ENCODE data around the gene IQCE. TPM values are rescaled to one million over a fixed set of nuclear protein-coding genes. Genes with fewer than 3 reads are reported as not detected.
A peak's percentile ranks its signal among the peaks of the same experiment; 100 is the strongest.

IQCE gene
- total RNA-seq, 1 donor from 2014 or later, result 11.4 TPM

- H3K27me3 ChIP-seq, result no peaks in the 10 kb centered on the region
- H3K9me3 ChIP-seq, result no peaks in the 10 kb centered on the region
- H3K36me3 ChIP-seq, result no peaks in the 10 kb centered on the region
- no peak overlapping the region for H3K27ac ChIP-seq
- no peak for DNase-seq (ENCODE audit: low spot score in 2 of 2)
- H3K4me3 ChIP-seq, result no peak overlapping the region
- no peak for TF ChIP-seq CTCF (IDR thresholded peaks at IDR 0.05)
- H3K4me1 ChIP-seq, result peaks cover 13 to 34% of the 10 kb centered on the region in 2 donors
- intact Hi-C loops (cut with DNase I), result loop anchor here (5.0 kb wide), 1 partner anchor 54 kb away; the partner anchor contains the start of genes BRAT1 and IQCE
Measured at GRCh38 chr7:2610898-2611297, 52.1 kb downstream of the IQCE start.

GRCh38 chr7:2611401-2611800 lies 52.6 kb downstream of the IQCE start:
- no peak for DNase-seq (ENCODE audit: low spot score in 2 of 2)
- no peaks in the 10 kb centered on the region for H3K27me3 ChIP-seq
- intact Hi-C loops (cut with DNase I), result loop anchor here (5.0 kb wide), 1 partner anchor 54 kb away; the partner anchor contains the start of genes BRAT1 and IQCE
- H3K36me3 ChIP-seq, result no peaks in the 10 kb centered on the region
- TF ChIP-seq CTCF (IDR thresholded peaks at IDR 0.05), result no peak
- no peak overlapping the region for H3K4me3 ChIP-seq
- peaks cover 13 to 35% of the 10 kb centered on the region in 2 donors for H3K4me1 ChIP-seq
- H3K27ac ChIP-seq, result no peak overlapping the region
- H3K9me3 ChIP-seq, result no peaks in the 10 kb centered on the region

- Histone ChIP-seq H3K36me3 (no peaks in the 10 kb centered on the region), H3K27me3 (no peaks in the 10 kb centered on the region), H3K4me1 (peaks cover 15 to 35% of the 10 kb centered on the region in 2 donors), H3K4me3 (no peak overlapping the region), H3K9me3 (no peaks in the 10 kb centered on the region), H3K27ac (no peak overlapping the region)
- intact Hi-C loops (cut with DNase I), result loop anchor here (5.0 kb wide), 1 partner anchor 55 kb away; the partner anchor contains the start of genes BRAT1 and IQCE
- no peak for DNase-seq (ENCODE audit: low spot score in 2 of 2)
- TF ChIP-seq CTCF (IDR thresholded peaks at IDR 0.05), result no peak
Measured at GRCh38 chr7:2611922-2612321, 53.1 kb downstream of the IQCE start.

- DNase-seq (ENCODE audit: low spot score in 2 of 2), result no peak
- no peak for TF ChIP-seq CTCF (IDR thresholded peaks at IDR 0.05)
- Histone ChIP-seq H3K36me3 (no peaks in the 10 kb centered on the region), H3K27ac (peak overlapping the region; percentile 66 to 95), H3K4me3 (no peak overlapping the region), H3K27me3 (no peaks in the 10 kb centered on the region), H3K9me3 (no peaks in the 10 kb centered on the region), H3K4me1 (peaks cover 17 to 35% of the 10 kb centered on the region in 2 donors)
- intact Hi-C loops (cut with DNase I), result loop anchor here (5.0 kb wide), 1 partner anchor 55 kb away; the partner anchor contains the start of genes BRAT1 and IQCE
Measured at GRCh38 chr7:2612445-2613097, 53.8 kb downstream of the IQCE start.

GRCh38 chr7:2613098-2613930 lies 54.5 kb downstream of the IQCE start:
- Histone ChIP-seq H3K27me3 (no peaks in the 10 kb centered on the region), H3K4me3 (peak overlapping the region in 1 of 2 donors; percentile 54), H3K9me3 (no peaks in the 10 kb centered on the region), H3K4me1 (peaks cover 17 to 34% of the 10 kb centered on the region in 2 donors), H3K36me3 (no peaks in the 10 kb centered on the region), H3K27ac (peak overlapping the region; percentile 66 to 95)
- intact Hi-C loops (cut with DNase I), result loop anchor here (5.0 kb wide), 1 partner anchor 56 kb away; the partner anchor contains the start of genes BRAT1 and IQCE
- DNase-seq (ENCODE audit: low spot score in 2 of 2), result no peak
- TF ChIP-seq CTCF (IDR thresholded peaks at IDR 0.05), result no peak
